ENCODE measurements around the gene TKT.

TKT gene

GRCh38 chr3:53196575-53197407 is 59.0 kb downstream of the TKT start:
- 55% methylated on average over 16 of the region's 17 CpGs for WGBS
- H2AK5ac ChIP-seq (ENCODE audit: low read length, severe bottlenecking), result no peak overlapping the region
- peak overlapping the region in 1 of 2 experiments; percentile 81 for H3K14ac ChIP-seq (ENCODE audit: low read length in 2 of 2)
- no peaks in the 10 kb centered on the region for H3K79me1 ChIP-seq (replicated peaks; ENCODE audit: low read length, poor library complexity, severe bottlenecking)
- H3K23ac ChIP-seq (ENCODE audit: low read length in 2 of 2), result no peak overlapping the region
- peak overlapping the region; percentile 51 for H3K9ac ChIP-seq (ENCODE audit: low read length)
- peaks cover 26% of the 10 kb centered on the region for H3K4me1 ChIP-seq (ENCODE audit: control insufficient read depth, insufficient read depth, low read depth, low read length)
- H3K27ac ChIP-seq (ENCODE audit: low read length, poor library complexity, severe bottlenecking), result no peak overlapping the region
- no peak overlapping the region for H2BK15ac ChIP-seq (ENCODE audit: low read depth, poor library complexity, severe bottlenecking)
- H3K4ac ChIP-seq (ENCODE audit: low read depth in 1 of 2, low read length in 2 of 2), result peak overlapping the region in 1 of 2 experiments; percentile 32
- peaks cover 0 to 11% of the 10 kb centered on the region in 2 experiments for H3K36me3 ChIP-seq (ENCODE audit: control insufficient read depth in 1 of 2, insufficient read depth in 2 of 2, low read depth in 1 of 2, low read length in 2 of 2)
- peak overlapping the region; percentile 36 for H4K91ac ChIP-seq (ENCODE audit: low read length)
- no peak overlapping the region for H3K4me2 ChIP-seq (ENCODE audit: low read length, poor library complexity, severe bottlenecking)
- no peak overlapping the region for H3K4me3 ChIP-seq (ENCODE audit: insufficient read depth in 1 of 2, low read depth in 1 of 2, low read length in 2 of 2)
- peak overlapping the region in 1 of 2 experiments; percentile 74 for H3K18ac ChIP-seq (ENCODE audit: low read depth in 1 of 2, low read length in 2 of 2)
- no peaks in the 10 kb centered on the region for H3K9me3 ChIP-seq (ENCODE audit: control insufficient read depth, low read length)
- peak overlapping the region; percentile 21 for H4K8ac ChIP-seq (ENCODE audit: low read length)
- no peak overlapping the region for H2BK120ac ChIP-seq (ENCODE audit: low read depth, low read length)
- no peak overlapping the region for H2AFZ ChIP-seq (ENCODE audit: low read depth, low read length)
- no peak overlapping the region for H2BK5ac ChIP-seq (ENCODE audit: low read depth, low read length, poor library complexity, severe bottlenecking)
- peak; percentile 75 for DNase-seq
- peak overlapping the region in 1 of 2 experiments; percentile 10 for H2BK12ac ChIP-seq (ENCODE audit: low read length in 2 of 2)
- no peaks in the 10 kb centered on the region for H3K27me3 ChIP-seq (ENCODE audit: control insufficient read depth in 1 of 2, insufficient read depth in 1 of 2, low read length in 2 of 2)

- Histone ChIP-seq H4K91ac (ENCODE audit: low read length) (peak overlapping the region; percentile 46), H3K4ac (ENCODE audit: low read depth in 1 of 2, low read length in 2 of 2) (no peak overlapping the region), H2BK15ac (ENCODE audit: low read depth, poor library complexity, severe bottlenecking) (no peak overlapping the region), H3K14ac (ENCODE audit: low read length in 2 of 2) (no peak overlapping the region), H2BK12ac (ENCODE audit: low read length in 2 of 2) (peak overlapping the region in 1 of 2 experiments; percentile 29), H3K4me3 (ENCODE audit: insufficient read depth in 1 of 2, low read depth in 1 of 2, low read length in 2 of 2) (no peak overlapping the region), H3K18ac (ENCODE audit: low read depth in 1 of 2, low read length in 2 of 2) (no peak overlapping the region), H2AK5ac (ENCODE audit: low read length, severe bottlenecking) (no peak overlapping the region), H2BK120ac (ENCODE audit: low read depth, low read length) (peak overlapping the region; percentile 71), H3K9ac (ENCODE audit: low read length) (peak overlapping the region; percentile 51), H2AFZ (ENCODE audit: low read depth, low read length) (no peak overlapping the region), H3K27ac (ENCODE audit: low read length, poor library complexity, severe bottlenecking) (no peak overlapping the region), H3K79me1 (replicated peaks; ENCODE audit: low read length, poor library complexity, severe bottlenecking) (no peaks in the 10 kb centered on the region), H3K4me1 (ENCODE audit: control insufficient read depth, insufficient read depth, low read depth, low read length) (peaks cover 26% of the 10 kb centered on the region), H3K36me3 (ENCODE audit: control insufficient read depth in 1 of 2, insufficient read depth in 2 of 2, low read depth in 1 of 2, low read length in 2 of 2) (peaks cover 0 to 13% of the 10 kb centered on the region in 2 experiments), H3K4me2 (ENCODE audit: low read length, poor library complexity, severe bottlenecking) (peak overlapping the region; percentile 56), H4K8ac (ENCODE audit: low read length) (no peak overlapping the region), H3K23ac (ENCODE audit: low read length in 2 of 2) (no peak overlapping the region), H3K9me3 (ENCODE audit: control insufficient read depth, low read length) (no peaks in the 10 kb centered on the region), H2BK5ac (ENCODE audit: low read depth, low read length, poor library complexity, severe bottlenecking) (no peak overlapping the region), H3K27me3 (ENCODE audit: control insufficient read depth in 1 of 2, insufficient read depth in 1 of 2, low read length in 2 of 2) (no peaks in the 10 kb centered on the region)
- 30% methylated on average over 34 of the region's 36 CpGs for WGBS
- peak; percentile 46 for DNase-seq
Observed at GRCh38 chr3:53195602-53196574, 59.9 kb downstream of the TKT start.

GRCh38 chr3:53195066-53195450 is 60.8 kb downstream of the TKT start:
- Histone ChIP-seq H2BK120ac (ENCODE audit: low read depth, low read length) (no peak overlapping the region), H3K4me3 (ENCODE audit: insufficient read depth in 1 of 2, low read depth in 1 of 2, low read length in 2 of 2) (no peak overlapping the region), H3K9me3 (ENCODE audit: control insufficient read depth, low read length) (no peaks in the 10 kb centered on the region), H3K14ac (ENCODE audit: low read length in 2 of 2) (no peak overlapping the region), H4K8ac (ENCODE audit: low read length) (no peak overlapping the region), H3K27me3 (ENCODE audit: control insufficient read depth in 1 of 2, insufficient read depth in 1 of 2, low read length in 2 of 2) (no peaks in the 10 kb centered on the region), H3K9ac (ENCODE audit: low read length) (no peak overlapping the region), H2BK5ac (ENCODE audit: low read depth, low read length, poor library complexity, severe bottlenecking) (no peak overlapping the region), H2BK15ac (ENCODE audit: low read depth, poor library complexity, severe bottlenecking) (no peak overlapping the region), H2BK12ac (ENCODE audit: low read length in 2 of 2) (no peak overlapping the region), H3K18ac (ENCODE audit: low read depth in 1 of 2, low read length in 2 of 2) (no peak overlapping the region), H2AK5ac (ENCODE audit: low read length, severe bottlenecking) (no peak overlapping the region), H2AFZ (ENCODE audit: low read depth, low read length) (no peak overlapping the region), H3K4me1 (ENCODE audit: control insufficient read depth, insufficient read depth, low read depth, low read length) (peaks cover 26% of the 10 kb centered on the region), H3K27ac (ENCODE audit: low read length, poor library complexity, severe bottlenecking) (no peak overlapping the region), H4K91ac (ENCODE audit: low read length) (no peak overlapping the region), H3K23ac (ENCODE audit: low read length in 2 of 2) (no peak overlapping the region), H3K79me1 (replicated peaks; ENCODE audit: low read length, poor library complexity, severe bottlenecking) (no peaks in the 10 kb centered on the region), H3K36me3 (ENCODE audit: control insufficient read depth in 1 of 2, insufficient read depth in 2 of 2, low read depth in 1 of 2, low read length in 2 of 2) (peaks cover 5 to 21% of the 10 kb centered on the region in 2 experiments), H3K4ac (ENCODE audit: low read depth in 1 of 2, low read length in 2 of 2) (no peak overlapping the region), H3K4me2 (ENCODE audit: low read length, poor library complexity, severe bottlenecking) (no peak overlapping the region)
- WGBS, result 95% methylated on average over 10 of the region's 10 CpGs
- no peak for DNase-seq
